HUES64 (cell line): ENCODE data around the gene ANKRD42.

Source experiments
- H3K27ac ChIP-seq: 2 replicates; pipeline ENCODE4 v1.7.0; 2013; ENCODE audit warnings: low read depth, low read length, inconsistent platforms
- H3K27me3 ChIP-seq: 2 replicates; pipeline ENCODE4 v1.6.1; 2013; ENCODE audit warnings: mild to moderate bottlenecking, low read length; ENCODE audit not compliant: insufficient read depth
- H3K36me3 ChIP-seq: 2 replicates; pipeline ENCODE4 v1.6.1; 2013; ENCODE audit warnings: mild to moderate bottlenecking, low read length; ENCODE audit not compliant: insufficient read depth
- H3K4me1 ChIP-seq: 2 replicates; pipeline ENCODE4 v1.6.1; 2013; ENCODE audit warnings: mild to moderate bottlenecking, low read length, moderate library complexity; ENCODE audit not compliant: insufficient read depth
- H3K4me3 ChIP-seq: 2 replicates; pipeline ENCODE4 v1.5.1; 2013; ENCODE audit warnings: mild to moderate bottlenecking, low read length, moderate library complexity
- H3K9ac ChIP-seq: 2 replicates; pipeline ENCODE4 v1.6.1; 2013; ENCODE audit warnings: mild to moderate bottlenecking, low read depth, low read length
- H3K9me3 ChIP-seq: 2 replicates; pipeline ENCODE4 v1.6.1; 2013; ENCODE audit warnings: low read depth, low read length; ENCODE audit not compliant: insufficient read depth
- WGBS: fragments of 150-250, 120-280 bp; methylation state at CpG from one replicate; pipeline ENCODE4 v1.1.7; 2013; ENCODE audit warnings: missing lambda C conversion rate; 5-methylcytosine and 5-hydroxymethylcytosine counted together

The ANKRD42 gene

GRCh38 chr11:83158965-83159901, 34.3 kb upstream of the ANKRD42 start:
- H3K4me1 ChIP-seq = peaks cover 25% of the 10 kb centered on the region
- peak overlapping the region; percentile 89 for H3K4me3 ChIP-seq
- no peaks in the 10 kb centered on the region for H3K27me3 ChIP-seq
- H3K9me3 ChIP-seq = no peaks in the 10 kb centered on the region
- H3K9ac ChIP-seq = peak overlapping the region; percentile 96; the same call in 1 of the 2 replicates
- no peak overlapping the region for H3K27ac ChIP-seq
- H3K36me3 ChIP-seq = peaks cover 53% of the 10 kb centered on the region
- WGBS = 34% methylated on average over 12 of the region's 15 CpGs

DNA sequence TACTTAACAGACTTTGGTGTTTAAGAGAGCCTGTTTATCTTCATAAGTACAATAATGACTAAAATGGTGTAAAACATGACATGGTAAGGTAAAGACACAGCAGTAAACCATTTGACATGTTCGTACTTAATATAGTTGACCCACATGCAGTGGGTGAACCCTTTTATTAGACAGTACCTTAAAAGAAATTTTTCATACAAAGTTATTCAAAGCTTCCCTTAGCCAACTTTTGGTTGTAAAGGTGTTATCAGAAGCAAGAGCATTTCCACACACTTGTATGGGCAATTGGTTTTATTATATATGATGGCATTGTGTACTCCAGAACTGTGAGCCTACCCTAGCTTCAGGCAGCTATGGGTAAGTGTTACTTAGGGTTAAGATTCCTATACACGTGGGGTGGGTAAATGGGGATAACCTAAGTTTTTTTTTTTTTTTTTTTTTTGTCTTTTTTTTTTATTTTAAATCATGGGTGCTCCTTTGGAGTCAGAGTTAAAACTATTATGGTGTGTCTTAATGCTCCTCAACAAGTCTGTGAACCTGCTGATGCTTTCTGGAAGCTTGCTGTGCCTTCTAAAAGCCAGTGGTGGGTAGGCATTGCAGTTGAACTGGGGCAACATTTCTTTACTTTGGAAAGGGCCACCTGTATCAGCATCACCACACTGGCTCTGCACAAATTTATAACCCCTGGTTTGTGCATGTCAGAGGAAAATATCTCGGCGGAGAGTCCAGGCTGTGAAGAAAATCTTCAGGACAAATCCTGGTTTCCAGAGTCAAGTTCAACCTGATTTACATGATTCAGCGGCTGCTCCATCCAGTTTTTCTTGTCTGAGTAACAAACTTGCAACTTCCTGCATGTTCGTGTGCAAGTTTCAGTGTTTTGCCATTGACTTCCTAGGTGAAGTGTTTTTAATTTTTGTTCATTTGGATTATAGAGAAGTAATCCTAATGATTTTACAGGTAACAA, 33.3 kb upstream of the ANKRD42 start:
- H3K4me1 ChIP-seq = peaks cover 25% of the 10 kb centered on the region
- H3K36me3 ChIP-seq = peaks cover 63% of the 10 kb centered on the region
- peak overlapping the region; percentile 89 for H3K4me3 ChIP-seq
- H3K27me3 ChIP-seq = no peaks in the 10 kb centered on the region
- H3K9me3 ChIP-seq = no peaks in the 10 kb centered on the region
- 81% methylated on average over 5 of the region's 6 CpGs for WGBS
- H3K27ac ChIP-seq = no peak overlapping the region
- H3K9ac ChIP-seq = no peak overlapping the region; the same call in 1 of the 2 replicates

- H3K9ac ChIP-seq = no peak overlapping the region
- no peak overlapping the region for H3K4me3 ChIP-seq
- H3K36me3 ChIP-seq = peaks cover 78% of the 10 kb centered on the region
- no peaks in the 10 kb centered on the region; the same call in 1 of the 2 replicates for H3K9me3 ChIP-seq
- H3K4me1 ChIP-seq = peaks cover 25% of the 10 kb centered on the region
- H3K27ac ChIP-seq = no peak overlapping the region
- no peaks in the 10 kb centered on the region for H3K27me3 ChIP-seq
- WGBS = 100% methylated on average over 1 of the region's 1 CpG
These were observed 31.8 kb upstream of the ANKRD42 start for GRCh38 chr11:83161610-83162199.

GRCh38 chr11:83162377-83162776, 31.1 kb upstream of the ANKRD42 start:
- Histone ChIP-seq H3K9ac (no peak overlapping the region), H3K27me3 (no peaks in the 10 kb centered on the region), H3K4me1 (peaks cover 25% of the 10 kb centered on the region), H3K4me3 (no peak overlapping the region), H3K9me3 (no peaks in the 10 kb centered on the region; the same call in 1 of the 2 replicates), H3K36me3 (peaks cover 85% of the 10 kb centered on the region), H3K27ac (no peak overlapping the region)
- WGBS = 96% methylated on average over 1 of the region's 2 CpGs

GRCh38 chr11:83166193-83166866, 27.2 kb upstream of the ANKRD42 start:
- no peak overlapping the region for H3K9ac ChIP-seq
- peaks cover 95% of the 10 kb centered on the region for H3K36me3 ChIP-seq
- no peak overlapping the region for H3K27ac ChIP-seq
- 97% methylated on average over 11 of the region's 11 CpGs for whole genome bisulfite sequencing
- no peaks in the 10 kb centered on the region for H3K27me3 ChIP-seq
- peaks cover 4% of the 10 kb centered on the region; the same call in 1 of the 2 replicates for H3K4me1 ChIP-seq
- no peak overlapping the region for H3K4me3 ChIP-seq
- no peaks in the 10 kb centered on the region; the same call in 1 of the 2 replicates for H3K9me3 ChIP-seq

DNA sequence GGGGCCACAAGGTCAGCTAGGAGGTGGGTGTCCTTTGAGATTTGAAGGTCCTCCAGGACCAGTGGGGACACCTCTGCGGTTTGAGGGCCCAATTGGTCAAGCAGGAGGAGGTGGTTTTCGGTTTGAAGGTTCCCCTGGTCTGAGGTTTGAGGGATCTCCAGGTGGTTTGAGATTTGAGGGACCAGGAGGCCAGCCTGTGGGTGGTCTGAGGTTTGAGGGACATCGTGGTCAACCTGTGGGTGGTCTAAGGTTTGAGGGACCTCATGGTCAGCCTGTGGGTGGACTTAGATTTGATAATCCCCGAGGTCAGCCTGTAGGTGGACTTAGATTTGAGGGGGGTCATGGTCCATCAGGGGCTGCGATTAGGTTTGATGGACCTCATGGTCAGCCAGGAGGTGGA, 24.8 kb upstream of the ANKRD42 start:
- no peak overlapping the region for H3K27ac ChIP-seq
- H3K4me1 ChIP-seq = no peaks in the 10 kb centered on the region
- H3K36me3 ChIP-seq = peaks cover 99% of the 10 kb centered on the region
- WGBS = 96% methylated on average over 5 of the region's 5 CpGs
- H3K9me3 ChIP-seq = no peaks in the 10 kb centered on the region; the same call in 1 of the 2 replicates
- no peaks in the 10 kb centered on the region for H3K27me3 ChIP-seq
- no peak overlapping the region for H3K9ac ChIP-seq
- no peak overlapping the region for H3K4me3 ChIP-seq

- Histone ChIP-seq H3K9ac (no peak overlapping the region), H3K27ac (no peak overlapping the region), H3K4me3 (no peak overlapping the region), H3K27me3 (no peaks in the 10 kb centered on the region), H3K9me3 (no peaks in the 10 kb centered on the region), H3K4me1 (no peaks in the 10 kb centered on the region), H3K36me3 (peaks cover 99% of the 10 kb centered on the region)
- WGBS = no CpG with 5 or more reads among the region's 2 CpGs
These were observed 22.6 kb upstream of the ANKRD42 start for GRCh38 chr11:83170865-83171264.

DNA sequence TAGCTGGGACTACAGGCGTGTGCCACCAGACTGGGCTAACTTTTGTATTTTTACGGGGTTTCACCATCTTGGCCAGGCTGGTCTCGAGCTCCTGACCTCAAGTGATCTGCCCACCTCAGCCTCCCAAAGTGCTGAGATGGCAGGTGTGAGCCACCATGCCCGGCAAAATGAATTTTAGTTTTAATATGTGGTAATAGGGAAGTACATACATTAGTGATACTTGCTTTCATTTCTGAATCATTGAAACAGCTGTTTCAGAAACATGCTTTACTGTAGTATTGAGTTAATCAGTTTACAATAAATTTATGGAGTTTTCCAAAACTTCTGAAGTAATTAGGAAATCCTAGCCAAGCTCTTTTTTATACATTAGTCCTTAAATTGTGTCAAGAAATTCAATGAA, 21.0 kb upstream of the ANKRD42 start:
- H3K27ac ChIP-seq = no peak overlapping the region
- WGBS = 92% methylated on average over 4 of the region's 4 CpGs
- no peaks in the 10 kb centered on the region for H3K27me3 ChIP-seq
- H3K9me3 ChIP-seq = no peaks in the 10 kb centered on the region
- H3K9ac ChIP-seq = no peak overlapping the region
- H3K4me1 ChIP-seq = no peaks in the 10 kb centered on the region
- peaks cover 98% of the 10 kb centered on the region for H3K36me3 ChIP-seq
- H3K4me3 ChIP-seq = no peak overlapping the region

DNA sequence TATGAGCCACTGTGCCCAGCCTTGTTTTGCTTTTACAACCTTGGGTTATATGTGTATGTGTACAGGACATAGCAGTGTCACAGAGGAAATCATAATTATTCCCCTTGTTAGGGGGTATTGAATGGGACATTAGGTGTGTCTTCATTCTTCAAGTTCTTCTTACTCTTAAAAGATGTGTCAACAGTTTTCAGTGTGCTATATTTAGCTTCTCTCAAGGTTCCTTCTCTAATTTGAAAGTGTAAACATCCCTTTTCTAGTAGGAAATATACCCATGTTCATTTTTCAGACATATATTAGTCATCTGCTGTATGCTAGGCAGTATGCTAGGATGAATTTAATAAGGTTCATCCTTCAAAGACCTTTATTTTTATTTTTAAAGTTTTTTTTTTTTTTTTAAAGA, 19.5 kb upstream of the ANKRD42 start:
- H3K4me3 ChIP-seq = no peak overlapping the region
- H3K9me3 ChIP-seq = no peaks in the 10 kb centered on the region
- no peaks in the 10 kb centered on the region for H3K4me1 ChIP-seq
- no peaks in the 10 kb centered on the region for H3K27me3 ChIP-seq
- no peak overlapping the region for H3K9ac ChIP-seq
- no peak overlapping the region for H3K27ac ChIP-seq
- peaks cover 98% of the 10 kb centered on the region for H3K36me3 ChIP-seq

- no peaks in the 10 kb centered on the region for H3K27me3 ChIP-seq
- no peaks in the 10 kb centered on the region for H3K4me1 ChIP-seq
- H3K4me3 ChIP-seq = no peak overlapping the region
- WGBS = 100% methylated on average over 1 of the region's 1 CpG
- no peak overlapping the region for H3K9ac ChIP-seq
- H3K9me3 ChIP-seq = no peaks in the 10 kb centered on the region
- H3K27ac ChIP-seq = no peak overlapping the region
- H3K36me3 ChIP-seq = peaks cover 97% of the 10 kb centered on the region
These were observed 17.7 kb upstream of the ANKRD42 start for GRCh38 chr11:83175815-83176214.
